ENCODE measurements around the gene CRABP1. TPM values are rescaled to one million over a fixed set of nuclear protein-coding genes. Genes with fewer than 3 reads are reported as not detected.

CRABP1 gene
- total and polyA plus RNA-seq, 10 of the 15 experiments (the other 5 are each of a cell fraction or from before 2014, with no cell fraction given) = 0.21 to 0.41 TPM; not detected in 8

GRCh38 chr15:78315686-78316282 is 24.4 kb upstream of the CRABP1 start (continued):
- TF ChIP-seq, protein P1, sequence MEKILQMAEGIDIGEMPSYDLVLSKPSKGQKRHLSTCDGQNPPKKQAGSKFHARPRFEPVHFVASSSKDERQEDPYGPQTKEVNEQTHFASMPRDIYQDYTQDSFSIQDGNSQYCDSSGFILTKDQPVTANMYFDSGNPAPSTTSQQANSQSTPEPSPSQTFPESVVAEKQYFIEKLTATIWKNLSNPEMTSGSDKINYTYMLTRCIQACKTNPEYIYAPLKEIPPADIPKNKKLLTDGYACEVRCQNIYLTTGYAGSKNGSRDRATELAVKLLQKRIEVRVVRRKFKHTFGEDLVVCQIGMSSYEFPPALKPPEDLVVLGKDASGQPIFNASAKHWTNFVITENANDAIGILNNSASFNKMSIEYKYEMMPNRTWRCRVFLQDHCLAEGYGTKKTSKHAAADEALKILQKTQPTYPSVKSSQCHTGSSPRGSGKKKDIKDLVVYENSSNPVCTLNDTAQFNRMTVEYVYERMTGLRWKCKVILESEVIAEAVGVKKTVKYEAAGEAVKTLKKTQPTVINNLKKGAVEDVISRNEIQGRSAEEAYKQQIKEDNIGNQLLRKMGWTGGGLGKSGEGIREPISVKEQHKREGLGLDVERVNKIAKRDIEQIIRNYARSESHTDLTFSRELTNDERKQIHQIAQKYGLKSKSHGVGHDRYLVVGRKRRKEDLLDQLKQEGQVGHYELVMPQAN (conservative IDR thresholded peaks at IDR 0.05) = no peak

DNA sequence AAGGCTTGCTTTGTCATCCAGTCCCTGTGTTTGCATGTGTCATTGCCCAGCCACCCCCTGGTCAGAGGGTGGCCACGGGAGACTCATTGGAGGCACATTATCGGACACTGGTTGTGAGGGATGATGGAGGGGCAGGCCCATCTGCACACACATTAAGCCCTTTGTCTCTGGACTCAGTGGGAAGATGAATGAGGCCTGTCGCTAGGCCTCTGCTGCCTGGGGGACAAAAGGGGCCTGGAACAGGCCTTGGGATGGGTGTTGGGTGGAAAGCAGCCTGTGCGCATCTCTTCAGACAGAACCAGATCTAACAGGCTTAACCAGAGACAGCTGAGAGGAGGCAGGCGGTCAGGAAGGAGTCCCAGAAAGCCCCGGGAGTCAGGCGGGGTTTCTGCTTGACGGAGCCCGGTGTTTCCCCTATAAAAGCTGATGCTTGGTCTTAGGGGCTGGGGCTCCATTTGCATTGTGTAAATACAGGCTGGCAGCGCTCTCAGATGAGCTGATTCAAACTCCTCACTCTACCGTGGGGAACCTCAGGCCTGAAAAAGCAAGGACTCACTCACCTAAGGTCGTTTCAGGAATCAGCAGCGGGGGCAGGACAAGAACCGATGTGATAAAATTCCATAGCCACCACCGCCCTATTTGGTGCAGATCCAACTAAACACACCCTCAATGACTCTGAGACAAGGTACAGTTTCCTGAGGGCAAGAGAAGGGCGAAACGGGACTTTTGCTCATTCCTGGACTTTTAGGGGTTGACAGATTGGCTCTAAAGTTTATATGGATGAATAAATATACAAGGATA is 23.7 kb upstream of the CRABP1 start:
- intact Hi-C loops (cut with micrococcal nuclease; ENCODE audit: unreplicated experiment) = no loop called here
- in situ Hi-C loops (cut with MboI) = loop anchor here (10.0 kb wide), 1 partner anchor 98 kb away; no protein-coding TSS in a partner anchor
- no peak for TF ChIP-seq SIN3A (IDR thresholded peaks at IDR 0.05; ENCODE audit: low read depth, low read length)
- TF ChIP-seq HDGF (IDR thresholded peaks at IDR 0.05) = no peak
- TF ChIP-seq TBL1XR1 (IDR thresholded peaks at IDR 0.05; ENCODE audit: low read depth, low read length) = no peak
- no peak for TF ChIP-seq YY1 (IDR thresholded peaks at IDR 0.05; ENCODE audit: low read depth, low read length)
- TF ChIP-seq LARP7 (IDR thresholded peaks at IDR 0.05) = no peak
- no peak for TF ChIP-seq EZH2 (IDR thresholded peaks at IDR 0.05; ENCODE audit: borderline replicate concordance, control insufficient read depth, low read depth, low read length)
- TF ChIP-seq NFYB (IDR thresholded peaks at IDR 0.05; ENCODE audit: insufficient read depth, low read depth, low read length) = no peak
- TF ChIP-seq EP300 (IDR thresholded peaks at IDR 0.05; ENCODE audit: borderline replicate concordance in 1 of 2, control insufficient read depth in 1 of 2, low read depth in 2 of 2, low read length in 2 of 2) = no peak
- TF ChIP-seq HSF1 (IDR thresholded peaks at IDR 0.05; ENCODE audit: low read depth, low read length) = no peak
- no peak for TF ChIP-seq POU2F2 (IDR thresholded peaks at IDR 0.05; ENCODE audit: borderline replicate concordance, low read depth, low read length)
- TF ChIP-seq, protein P2, sequence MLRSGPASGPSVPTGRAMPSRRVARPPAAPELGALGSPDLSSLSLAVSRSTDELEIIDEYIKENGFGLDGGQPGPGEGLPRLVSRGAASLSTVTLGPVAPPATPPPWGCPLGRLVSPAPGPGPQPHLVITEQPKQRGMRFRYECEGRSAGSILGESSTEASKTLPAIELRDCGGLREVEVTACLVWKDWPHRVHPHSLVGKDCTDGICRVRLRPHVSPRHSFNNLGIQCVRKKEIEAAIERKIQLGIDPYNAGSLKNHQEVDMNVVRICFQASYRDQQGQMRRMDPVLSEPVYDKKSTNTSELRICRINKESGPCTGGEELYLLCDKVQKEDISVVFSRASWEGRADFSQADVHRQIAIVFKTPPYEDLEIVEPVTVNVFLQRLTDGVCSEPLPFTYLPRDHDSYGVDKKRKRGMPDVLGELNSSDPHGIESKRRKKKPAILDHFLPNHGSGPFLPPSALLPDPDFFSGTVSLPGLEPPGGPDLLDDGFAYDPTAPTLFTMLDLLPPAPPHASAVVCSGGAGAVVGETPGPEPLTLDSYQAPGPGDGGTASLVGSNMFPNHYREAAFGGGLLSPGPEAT (IDR thresholded peaks at IDR 0.05; ENCODE audit: low read depth) = 0 out of 2 replicates have a peak, but pooled peaks have one; percentile 9
- TF ChIP-seq NR2C2 (IDR thresholded peaks at IDR 0.05; ENCODE audit: borderline replicate concordance, control insufficient read depth, insufficient read length, low read depth) = no peak
- TF ChIP-seq RB1 (IDR thresholded peaks at IDR 0.05; ENCODE audit: borderline replicate concordance) = 0 out of 2 replicates have a peak, but pooled peaks have one; percentile 25

More for the DNA sequence above, 23.7 kb upstream of the CRABP1 start:
- BruUV-seq (replicated peaks) = no TSS peak
- no peaks in the 10 kb centered on the region for H3K79me2 ChIP-seq (ENCODE audit: control insufficient read depth, insufficient read depth, low read length)
- DNase-seq (ENCODE audit: low read depth, low spot score) (no peak), ATAC-seq (peak; percentile 80), FAIRE-seq (no peak)
- H3K27me3 ChIP-seq (replicated peaks in 1 of 2; ENCODE audit: control insufficient read depth in 2 of 2, insufficient read depth in 2 of 2, low read length in 1 of 2) = no peaks in the 10 kb centered on the region
- H4K20me1 ChIP-seq (ENCODE audit: control insufficient read depth, insufficient read depth) = no peaks in the 10 kb centered on the region
- no peak overlapping the region for H3K27ac ChIP-seq (ENCODE audit: control insufficient read depth, insufficient read depth)
- H3K36me3 ChIP-seq (ENCODE audit: control insufficient read depth in 2 of 2, insufficient read depth in 2 of 2, low read length in 1 of 2) = no peaks in the 10 kb centered on the region
- ChIA-PET RAD21 (ENCODE audit: unreplicated experiment) (interaction anchor here (0.6 to 2.2 kb wide), 4 partner anchors 11 to 108 kb away, joined by 3 to 8 read pairs (median 5); no protein-coding TSS in a partner anchor), CTCF (interaction anchor here (0.7 to 2.3 kb wide), 9 partner anchors 7 to 121 kb away, joined by 3 to 14 read pairs (median 4); partner anchors contain the start of genes IREB2 and SKIC8), POLR2A (no interaction called here), SMC1A (ENCODE audit: uncharacterized antibody, unreplicated experiment) (interaction anchor here (1.2 to 3.5 kb wide), 3 partner anchors 41 to 106 kb away, joined by 3 to 10 read pairs (median 4); no protein-coding TSS in a partner anchor)
- no peak overlapping the region for H3K9ac ChIP-seq (ENCODE audit: control insufficient read depth, insufficient read depth, low read length)
- 31% methylated on average over 17 of the region's 17 CpGs for WGBS (ENCODE audit: insufficient coverage, insufficient replicate concordance, low lambda C conversion rate, missing lambda C conversion rate)
- no peak overlapping the region for H3K4me3 ChIP-seq
- no peaks in the 10 kb centered on the region for H3K9me3 ChIP-seq (replicated peaks; ENCODE audit: control insufficient read depth, insufficient read depth, low read length)
- no peak overlapping the region for H3K4me2 ChIP-seq (ENCODE audit: control insufficient read depth, insufficient read depth)
- no peaks in the 10 kb centered on the region; the same call in 1 of the 2 replicates for H3K4me1 ChIP-seq (ENCODE audit: control insufficient read depth, insufficient read depth, low read length)
- peak overlapping the region; percentile 53 for H2AFZ ChIP-seq (ENCODE audit: control insufficient read depth, low read depth, low read length)

All from GM12878 (cell line).